Brain microvascular endothelial cell (primary cell): ENCODE measurements around the gene OTOF.

ENCODE experiments used
- DNase-seq: peaks from one replicate; pipeline ENCODE4 v3.0.0-alpha.2; 2020
- H3K27ac ChIP-seq: fragments of 250-450 bp; sonication (Bioruptor Pico); 2 replicates; pipeline ENCODE4 v1.5.1; 2020; ENCODE audit warnings: mild to moderate bottlenecking, moderate library complexity
- H3K27me3 ChIP-seq: fragments of 250-450 bp; sonication (Bioruptor Pico); replicated peaks from 2 replicates; pipeline ENCODE4 v1.5.1; 2020; ENCODE audit warnings: mild to moderate bottlenecking
- H3K36me3 ChIP-seq: fragments of 250-450 bp; sonication (Bioruptor Pico); replicated peaks from 2 replicates; pipeline ENCODE4 v1.5.1; 2020; ENCODE audit warnings: mild to moderate bottlenecking
- H3K4me3 ChIP-seq: 2 replicates; pipeline ENCODE4 v1.5.1; 2011; ENCODE audit warnings: low read depth, mild to moderate bottlenecking, control low read depth, low read length, moderate library complexity
- CTCF ChIP-seq: IDR thresholded peaks from 2 replicates; pipeline ENCODE4 v1.5.1; 2011; ENCODE audit warnings: low read depth, mild to moderate bottlenecking, moderate library complexity, low read length, control low read depth, inconsistent platforms; ENCODE audit errors: missing control alignments
- in situ Hi-C: cut with HindIII; loops from 2 replicates; pipeline ENCODE4 v1.10.0; 2017; ENCODE audit warnings: low sequenced_read_pairs, low pct_ligation_motif_present

The OTOF gene

GRCh38 chr2:26521913-26522180 lies 43.9 kb upstream of the OTOF start:
- Histone ChIP-seq H3K27me3 (peaks cover 10% of the 10 kb centered on the region), H3K36me3 (no peaks in the 10 kb centered on the region), H3K4me3 (no peak overlapping the region), H3K27ac (no peak overlapping the region)
- in situ Hi-C loops, result no loop called here
- no peak for DNase-seq
- no peak for TF ChIP-seq CTCF

- in situ Hi-C loops, result no loop called here
- H3K36me3 ChIP-seq, result no peaks in the 10 kb centered on the region
- no peak overlapping the region for H3K27ac ChIP-seq
- peaks cover 10% of the 10 kb centered on the region for H3K27me3 ChIP-seq
- peak; percentile 65 for TF ChIP-seq CTCF
- DNase-seq, result peak; percentile 7
- no peak overlapping the region for H3K4me3 ChIP-seq
Observed at GRCh38 chr2:26521054-26521912, 43.4 kb upstream of the OTOF start.

GRCh38 chr2:26520148-26520449 lies 42.2 kb upstream of the OTOF start:
- TF ChIP-seq CTCF, result no peak

GRCh38 chr2:26519396-26520147 lies 41.6 kb upstream of the OTOF start:
- H3K27ac ChIP-seq, result no peak overlapping the region
- in situ Hi-C loops, result no loop called here
- H3K4me3 ChIP-seq, result no peak overlapping the region
- no peak for TF ChIP-seq CTCF
- DNase-seq, result no peak
- H3K27me3 ChIP-seq, result peaks cover 10% of the 10 kb centered on the region
- H3K36me3 ChIP-seq, result no peaks in the 10 kb centered on the region

More at GRCh38 chr2:26520148-26520449, 42.2 kb upstream of the OTOF start:
- Histone ChIP-seq H3K27ac (no peak overlapping the region), H3K27me3 (peaks cover 10% of the 10 kb centered on the region), H3K36me3 (no peaks in the 10 kb centered on the region), H3K4me3 (no peak overlapping the region)
- in situ Hi-C loops, result no loop called here
- no peak for DNase-seq

- no peak overlapping the region for H3K4me3 ChIP-seq
- no peak for DNase-seq
- H3K27ac ChIP-seq, result no peak overlapping the region
- no peak for TF ChIP-seq CTCF
- H3K36me3 ChIP-seq, result no peaks in the 10 kb centered on the region
- in situ Hi-C loops, result no loop called here
- H3K27me3 ChIP-seq, result peaks cover 12% of the 10 kb centered on the region
Observed at GRCh38 chr2:26516781-26517180, 38.9 kb upstream of the OTOF start.
